A673 (cell line): ENCODE results near the gene PALB2. TPM values are rescaled to one million over a fixed set of nuclear protein-coding genes. Genes with fewer than 3 reads are reported as not detected.
"Not testable (repeated sequence)": the region's sequence is repeated elsewhere in the genome, so short reads cannot be mapped to it uniquely, and the experiment has no call there.

ENCODE experiments used
- BruUV-seq: library from RNA; stranded (reverse); fragments of 400-500 nt; replicated peaks from 2 replicates; lab custom pipeline; 2021; lab: Mats Ljungman, UMichigan
- CTCF ChIA-PET: fragments of 300-600 bp; sonication (Branson Sonifier 250); formaldehyde crosslinking; loops from one replicate; lab custom pipeline; 2022; ENCODE audit warnings: antibody characterized with exemption; lab: Charles Lee
- POLR2A ChIA-PET: fragments of 300-600 bp; sonication (Branson Sonifier 250); formaldehyde crosslinking; loops from one replicate; lab custom pipeline; 2022; ENCODE audit warnings: antibody characterized with exemption; ENCODE audit not compliant: low non-redundant PET; lab: Charles Lee
- DNase-seq: peaks from one replicate; pipeline ENCODE4 v3.0.0-alpha.2; 2015; ENCODE audit warnings: low spot score
- H3K27ac ChIP-seq: fragments of 200-600 bp; sonication (generic); 2 replicates; pipeline ENCODE4 v1.5.1; 2016; ENCODE audit warnings: mixed run types, low read depth, mild to moderate bottlenecking, mixed read lengths, antibody characterized with exemption, low read length; ENCODE audit not compliant: poor library complexity, severe bottlenecking
- H3K27me3 ChIP-seq: fragments of 200-600 bp; sonication (generic); replicated peaks from 2 replicates; pipeline ENCODE4 v1.6.1; 2017; ENCODE audit warnings: mixed run types, low read depth, mild to moderate bottlenecking, mixed read lengths, antibody characterized with exemption, low read length; ENCODE audit not compliant: insufficient read depth, poor library complexity
- H3K36me3 ChIP-seq: fragments of 200-600 bp; sonication (generic); 2 replicates; pipeline ENCODE4 v1.6.1; 2016; ENCODE audit warnings: mixed run types, mild to moderate bottlenecking, mixed read lengths, antibody characterized with exemption, low read length; ENCODE audit not compliant: insufficient read depth, poor library complexity, severe bottlenecking
- H3K4me1 ChIP-seq: fragments of 200-600 bp; sonication (generic); 2 replicates; pipeline ENCODE4 v1.6.1; 2017; ENCODE audit warnings: mixed run types, mild to moderate bottlenecking, mixed read lengths, antibody characterized with exemption, low read length; ENCODE audit not compliant: insufficient read depth, poor library complexity, severe bottlenecking
- H3K4me3 ChIP-seq: fragments of 200-600 bp; sonication (generic); 2 replicates; pipeline ENCODE4 v1.5.1; 2016; ENCODE audit warnings: low read depth, mixed run types, mild to moderate bottlenecking, mixed read lengths, low read length; ENCODE audit not compliant: poor library complexity, severe bottlenecking
- H3K9me3 ChIP-seq: fragments of 200-600 bp; sonication (generic); 2 replicates; pipeline ENCODE4 v1.6.1; 2016; ENCODE audit warnings: mixed run types, low read depth, mild to moderate bottlenecking, mixed read lengths, antibody characterized with exemption, low read length; ENCODE audit not compliant: poor library complexity, severe bottlenecking
- EZH2 ChIP-seq: fragments of 200-600 bp; sonication (generic); IDR thresholded peaks from 2 replicates; pipeline ENCODE4 v1.6.1; 2017; ENCODE audit warnings: borderline replicate concordance, low read depth, mild to moderate bottlenecking, mixed read lengths, antibody characterized with exemption, low read length; ENCODE audit not compliant: poor library complexity, severe bottlenecking
- intact Hi-C: fragments of 100-400 bp; cut with micrococcal nuclease; formaldehyde crosslinking; loops from one replicate; pipeline ENCODE4 v1.10.0; 2022; ENCODE audit not compliant: unreplicated experiment
- total RNA-seq: library from RNA; stranded (reverse); gene quantifications from 2 replicates; pipeline ENCODE4 v1.2.3, GENCODE V29; 2021
- TF ChIP-seq, protein P1 (sequence below): fragments of 300-800, 200-600 bp; sonication (generic); conservative IDR thresholded peaks from 2 replicates; pipeline ENCODE4 v1.5.1; 2017; ENCODE audit warnings: low read depth, mild to moderate bottlenecking, antibody characterized with exemption, low read length, moderate library complexity, mixed read lengths

The PALB2 gene
- total RNA-seq, 1 experiment from 2014 or later = 27.2 TPM

GRCh38 chr16:23584186-23585076, 56.7 kb downstream of the PALB2 start:
- DNase-seq = no peak
- peaks cover 70% of the 10 kb centered on the region for H3K36me3 ChIP-seq
- ChIA-PET CTCF (no interaction called here), POLR2A (no interaction called here)
- no peak overlapping the region for H3K27ac ChIP-seq
- no peak for TF ChIP-seq EZH2
- TF ChIP-seq, protein P1, sequence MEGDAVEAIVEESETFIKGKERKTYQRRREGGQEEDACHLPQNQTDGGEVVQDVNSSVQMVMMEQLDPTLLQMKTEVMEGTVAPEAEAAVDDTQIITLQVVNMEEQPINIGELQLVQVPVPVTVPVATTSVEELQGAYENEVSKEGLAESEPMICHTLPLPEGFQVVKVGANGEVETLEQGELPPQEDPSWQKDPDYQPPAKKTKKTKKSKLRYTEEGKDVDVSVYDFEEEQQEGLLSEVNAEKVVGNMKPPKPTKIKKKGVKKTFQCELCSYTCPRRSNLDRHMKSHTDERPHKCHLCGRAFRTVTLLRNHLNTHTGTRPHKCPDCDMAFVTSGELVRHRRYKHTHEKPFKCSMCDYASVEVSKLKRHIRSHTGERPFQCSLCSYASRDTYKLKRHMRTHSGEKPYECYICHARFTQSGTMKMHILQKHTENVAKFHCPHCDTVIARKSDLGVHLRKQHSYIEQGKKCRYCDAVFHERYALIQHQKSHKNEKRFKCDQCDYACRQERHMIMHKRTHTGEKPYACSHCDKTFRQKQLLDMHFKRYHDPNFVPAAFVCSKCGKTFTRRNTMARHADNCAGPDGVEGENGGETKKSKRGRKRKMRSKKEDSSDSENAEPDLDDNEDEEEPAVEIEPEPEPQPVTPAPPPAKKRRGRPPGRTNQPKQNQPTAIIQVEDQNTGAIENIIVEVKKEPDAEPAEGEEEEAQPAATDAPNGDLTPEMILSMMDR = no peak
- no peak overlapping the region for H3K4me3 ChIP-seq
- H3K4me1 ChIP-seq = no peaks in the 10 kb centered on the region
- intact Hi-C loops = no loop called here
- no TSS peak for BruUV-seq
- H3K9me3 ChIP-seq = no peaks in the 10 kb centered on the region
- H3K27me3 ChIP-seq = no peaks in the 10 kb centered on the region

- CTCF ChIA-PET, H3K27me3 ChIP-seq, H3K4me1 ChIP-seq, BruUV-seq, DNase-seq, H3K27ac ChIP-seq, POLR2A ChIA-PET, H3K4me3 ChIP-seq, H3K9me3 ChIP-seq, intact Hi-C loops: not testable (repeated sequence)
- peaks cover 65% of the 10 kb centered on the region for H3K36me3 ChIP-seq
Observed at GRCh38 chr16:23583271-23583670, 57.8 kb downstream of the PALB2 start.

DNA sequence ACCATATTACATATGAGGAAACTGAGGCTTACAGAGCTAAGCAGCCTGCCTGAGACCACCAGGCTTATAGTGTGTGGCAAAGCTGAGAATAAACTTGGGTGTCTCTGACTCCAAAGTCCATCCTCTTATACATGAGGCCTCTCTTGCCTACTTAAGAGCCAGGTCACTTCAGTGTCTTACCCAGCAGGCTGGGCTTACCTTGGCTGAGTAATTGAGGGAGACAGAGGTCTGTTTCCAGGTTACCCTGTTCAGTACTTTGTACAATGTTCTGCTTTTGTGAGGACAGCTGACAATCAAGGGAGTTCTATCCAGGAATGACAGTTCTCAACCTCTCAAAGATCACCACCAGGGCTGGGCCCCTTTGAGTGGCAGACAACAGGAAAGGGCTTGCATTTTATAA, 59.3 kb downstream of the PALB2 start:
- DNase-seq = no peak
- ChIA-PET CTCF (interaction anchor here (0.6 kb wide), 1 partner anchor 92 kb away, joined by 5 read pairs; no protein-coding TSS in a partner anchor), POLR2A (no interaction called here)
- no peaks in the 10 kb centered on the region for H3K4me1 ChIP-seq
- H3K4me3 ChIP-seq = no peak overlapping the region
- BruUV-seq = no TSS peak
- intact Hi-C loops = no loop called here
- H3K36me3 ChIP-seq = peaks cover 51% of the 10 kb centered on the region
- no peak for TF ChIP-seq EZH2
- TF ChIP-seq, protein P1 = no peak
- H3K27me3 ChIP-seq = no peaks in the 10 kb centered on the region
- H3K9me3 ChIP-seq = no peaks in the 10 kb centered on the region
- no peak overlapping the region for H3K27ac ChIP-seq
